B cell (primary cell): ENCODE measurements around the gene PAQR7.

Experiments
- EZH2 ChIP-seq: IDR thresholded peaks from 2 replicates; pipeline ENCODE4 v1.6.1; 2012; ENCODE audit warnings: borderline replicate concordance, low read depth, mild to moderate bottlenecking, moderate library complexity, low read length; ENCODE audit not compliant: insufficient read depth, poor library complexity, severe bottlenecking
- TF ChIP-seq, protein P1 (sequence below): fragments of 200-600 bp; IDR thresholded peaks from one replicate; pipeline ENCODE4 v1.8.0; 2022; ENCODE audit warnings: antibody characterized with exemption, mild to moderate bottlenecking

- TF ChIP-seq, protein P1, sequence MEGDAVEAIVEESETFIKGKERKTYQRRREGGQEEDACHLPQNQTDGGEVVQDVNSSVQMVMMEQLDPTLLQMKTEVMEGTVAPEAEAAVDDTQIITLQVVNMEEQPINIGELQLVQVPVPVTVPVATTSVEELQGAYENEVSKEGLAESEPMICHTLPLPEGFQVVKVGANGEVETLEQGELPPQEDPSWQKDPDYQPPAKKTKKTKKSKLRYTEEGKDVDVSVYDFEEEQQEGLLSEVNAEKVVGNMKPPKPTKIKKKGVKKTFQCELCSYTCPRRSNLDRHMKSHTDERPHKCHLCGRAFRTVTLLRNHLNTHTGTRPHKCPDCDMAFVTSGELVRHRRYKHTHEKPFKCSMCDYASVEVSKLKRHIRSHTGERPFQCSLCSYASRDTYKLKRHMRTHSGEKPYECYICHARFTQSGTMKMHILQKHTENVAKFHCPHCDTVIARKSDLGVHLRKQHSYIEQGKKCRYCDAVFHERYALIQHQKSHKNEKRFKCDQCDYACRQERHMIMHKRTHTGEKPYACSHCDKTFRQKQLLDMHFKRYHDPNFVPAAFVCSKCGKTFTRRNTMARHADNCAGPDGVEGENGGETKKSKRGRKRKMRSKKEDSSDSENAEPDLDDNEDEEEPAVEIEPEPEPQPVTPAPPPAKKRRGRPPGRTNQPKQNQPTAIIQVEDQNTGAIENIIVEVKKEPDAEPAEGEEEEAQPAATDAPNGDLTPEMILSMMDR: no peak
- TF ChIP-seq EZH2: no peak
These were observed 49.9 kb downstream of the PAQR7 start for GRCh38 chr1:25825605-25826004.
